Measurements from ENCODE around the gene MUCL3.
"Not testable (repeated sequence)": the region's sequence is repeated elsewhere in the genome, so short reads cannot be mapped to it uniquely, and the experiment has no call there.

MUCL3 gene

GRCh38 chr6:30942338-30943060 is 1.7 kb downstream of the MUCL3 start:
- no peak for DNase-seq

GRCh38 chr6:30944051-30944450 is 3.3 kb downstream of the MUCL3 start:
- DNase-seq: no peak

- DNase-seq: no peak
Measured at GRCh38 chr6:30945281-30945680, 4.5 kb downstream of the MUCL3 start.

GRCh38 chr6:30947231-30947630 is 6.5 kb downstream of the MUCL3 start:
- no peak for DNase-seq

- no peak for DNase-seq
Measured at GRCh38 chr6:30948811-30949210, 8.0 kb downstream of the MUCL3 start.

GRCh38 chr6:30951907-30952469 is 11.2 kb downstream of the MUCL3 start:
- DNase-seq: no peak

GRCh38 chr6:30954631-30955366 is 14.0 kb downstream of the MUCL3 start:
- no peak for DNase-seq

GRCh38 chr6:30955367-30956042 is 14.7 kb downstream of the MUCL3 start:
- DNase-seq: peak; percentile 55

GRCh38 chr6:30957716-30958115 is 16.9 kb downstream of the MUCL3 start:
- DNase-seq: no peak

GRCh38 chr6:30960907-30961673 is 20.3 kb downstream of the MUCL3 start:
- DNase-seq: no peak

GRCh38 chr6:30962716-30963115 is 21.9 kb downstream of the MUCL3 start:
- no peak for DNase-seq

- DNase-seq: no peak
Measured at GRCh38 chr6:30963641-30964040, 22.9 kb downstream of the MUCL3 start.

- no peak for DNase-seq
Measured at GRCh38 chr6:30964075-30964474, 23.3 kb downstream of the MUCL3 start.

- no peak for DNase-seq
Measured at GRCh38 chr6:30965140-30965601, 24.4 kb downstream of the MUCL3 start.

- DNase-seq: no peak
Measured at GRCh38 chr6:30966154-30966553, 25.4 kb downstream of the MUCL3 start.

GRCh38 chr6:30969171-30969570 is 28.4 kb downstream of the MUCL3 start:
- not testable (repeated sequence) for DNase-seq

GRCh38 chr6:30970946-30971345 is 30.2 kb downstream of the MUCL3 start:
- no peak for DNase-seq

GRCh38 chr6:30972816-30973215 is 32.0 kb downstream of the MUCL3 start:
- no peak for DNase-seq

- DNase-seq: no peak
Measured at GRCh38 chr6:30974490-30975252, 33.9 kb downstream of the MUCL3 start.

GRCh38 chr6:30979141-30979540 is 38.4 kb downstream of the MUCL3 start:
- no peak for DNase-seq

GRCh38 chr6:30979690-30980089 is 38.9 kb downstream of the MUCL3 start:
- DNase-seq: no peak

All from activated T-cell treated with anti-CD3 and anti-CD28 coated beads for 4 hours (primary cell).